MM.1S (cell line): ENCODE data around the gene LIPI.

ENCODE experiments used
- DNase-seq: peaks from one replicate; pipeline ENCODE4 v3.0.0-alpha.2; 2015
- H2AFZ ChIP-seq: fragments of 300-600 bp; sonication (generic); 2 replicates; pipeline ENCODE4 v1.6.0; 2016; ENCODE audit warnings: antibody characterized with exemption, low read length
- H3F3A ChIP-seq: fragments of 300-600 bp; sonication (generic); 2 replicates; pipeline ENCODE4 v1.6.1; 2016; ENCODE audit warnings: mild to moderate bottlenecking, antibody characterized with exemption, low read length, moderate library complexity, mixed read lengths; ENCODE audit not compliant: insufficient read depth
- H3K27ac ChIP-seq: fragments of 300-600 bp; sonication (generic); 2 replicates; pipeline ENCODE4 v1.5.1; 2016; ENCODE audit warnings: mild to moderate bottlenecking, low read length
- H3K27me3 ChIP-seq: fragments of 300-600 bp; sonication (generic); replicated peaks from 2 replicates; pipeline ENCODE4 v1.6.0; 2016; ENCODE audit warnings: low read length; ENCODE audit not compliant: insufficient read depth
- H3K36me3 ChIP-seq: fragments of 300-600 bp; sonication (generic); replicated peaks from 2 replicates; pipeline ENCODE4 v1.6.1; 2016; ENCODE audit warnings: mild to moderate bottlenecking, low read length, mixed read lengths; ENCODE audit not compliant: insufficient read depth
- H3K4me1 ChIP-seq: fragments of 300-600 bp; sonication (generic); 2 replicates; pipeline ENCODE4 v1.6.1; 2016; ENCODE audit warnings: low read length, mixed read lengths
- H3K4me2 ChIP-seq: fragments of 300-600 bp; sonication (generic); 2 replicates; pipeline ENCODE4 v1.6.0; 2016; ENCODE audit warnings: low read depth, low read length
- H3K4me3 ChIP-seq: fragments of 300-600 bp; sonication (generic); 2 replicates; pipeline ENCODE4 v1.5.1; 2016; ENCODE audit warnings: low read length, mixed read lengths
- H3K79me2 ChIP-seq: fragments of 300-600 bp; sonication (generic); 2 replicates; pipeline ENCODE4 v1.6.1; 2016; ENCODE audit warnings: mixed run types, low read length, mixed read lengths
- H3K9ac ChIP-seq: fragments of 300-600 bp; sonication (generic); 2 replicates; pipeline ENCODE4 v1.6.1; 2016; ENCODE audit warnings: low read length, mixed read lengths
- H3K9me2 ChIP-seq: fragments of 300-600 bp; sonication (generic); replicated peaks from 2 replicates; pipeline ENCODE4 v1.6.1; 2016; ENCODE audit warnings: mild to moderate bottlenecking, low read length, mixed read lengths; ENCODE audit not compliant: insufficient read depth
- H3K9me3 ChIP-seq: fragments of 300-600 bp; sonication (generic); replicated peaks from 2 replicates; pipeline ENCODE4 v1.6.1; 2016; ENCODE audit warnings: mild to moderate bottlenecking, low read length, mixed read lengths; ENCODE audit not compliant: insufficient read depth
- H4K20me1 ChIP-seq: fragments of 300-600 bp; sonication (generic); 2 replicates; pipeline ENCODE4 v1.6.1; 2016; ENCODE audit warnings: mild to moderate bottlenecking, low read length, moderate library complexity, mixed read lengths; ENCODE audit not compliant: insufficient read depth
- EZH2 ChIP-seq: fragments of 300-600 bp; sonication (generic); optimal IDR thresholded peaks from 2 replicates; pipeline ENCODE3; 2017; ENCODE audit warnings: low read depth, mild to moderate bottlenecking, antibody characterized with exemption, low read length, mixed read lengths
- EZH2phosphoT487 ChIP-seq: fragments of 300-600 bp; sonication (generic); IDR thresholded peaks from 2 replicates; pipeline ENCODE4 v1.6.1; 2018; ENCODE audit warnings: antibody characterized with exemption, low read length
- TF ChIP-seq, protein P1 (sequence below): fragments of 300-600 bp; sonication (generic); IDR thresholded peaks from 2 replicates; pipeline ENCODE4 v1.5.1; 2016; ENCODE audit warnings: antibody characterized with exemption, low read length, mixed read lengths

The LIPI gene

DNA sequence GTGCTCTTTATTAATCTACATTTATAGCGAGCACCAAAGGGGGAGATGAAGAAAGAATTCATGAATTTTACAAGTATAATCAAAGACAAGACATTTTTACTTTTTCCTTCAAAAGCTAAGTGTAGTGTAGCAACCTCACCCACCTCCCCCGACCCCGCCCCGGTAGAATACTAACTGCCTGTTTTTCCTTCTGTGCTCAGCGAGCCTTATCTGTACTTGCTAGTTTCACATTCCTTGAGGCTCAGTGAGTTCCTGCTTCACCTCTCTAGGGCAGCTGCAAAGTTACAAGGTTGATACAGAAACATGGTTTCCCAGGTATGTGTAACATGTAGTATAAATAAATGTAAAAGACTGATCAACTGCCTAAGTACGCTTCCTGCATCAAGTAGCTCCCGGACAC is 86.5 kb downstream of the LIPI start:
- Histone ChIP-seq H3K4me1 (no peaks in the 10 kb centered on the region), H3K9me2 (no peaks in the 10 kb centered on the region), H3K9me3 (no peaks in the 10 kb centered on the region), H2AFZ (no peak overlapping the region), H4K20me1 (no peaks in the 10 kb centered on the region), H3K27me3 (no peaks in the 10 kb centered on the region), H3K4me2 (no peak overlapping the region), H3K27ac (no peak overlapping the region), H3K9ac (no peak overlapping the region), H3F3A (no peaks in the 10 kb centered on the region), H3K79me2 (no peaks in the 10 kb centered on the region), H3K4me3 (no peak overlapping the region), H3K36me3 (no peaks in the 10 kb centered on the region)
- DNase-seq, result no peak
- TF ChIP-seq EZH2phosphoT487 (no peak), EZH2 (no peak)
- TF ChIP-seq, protein P1, sequence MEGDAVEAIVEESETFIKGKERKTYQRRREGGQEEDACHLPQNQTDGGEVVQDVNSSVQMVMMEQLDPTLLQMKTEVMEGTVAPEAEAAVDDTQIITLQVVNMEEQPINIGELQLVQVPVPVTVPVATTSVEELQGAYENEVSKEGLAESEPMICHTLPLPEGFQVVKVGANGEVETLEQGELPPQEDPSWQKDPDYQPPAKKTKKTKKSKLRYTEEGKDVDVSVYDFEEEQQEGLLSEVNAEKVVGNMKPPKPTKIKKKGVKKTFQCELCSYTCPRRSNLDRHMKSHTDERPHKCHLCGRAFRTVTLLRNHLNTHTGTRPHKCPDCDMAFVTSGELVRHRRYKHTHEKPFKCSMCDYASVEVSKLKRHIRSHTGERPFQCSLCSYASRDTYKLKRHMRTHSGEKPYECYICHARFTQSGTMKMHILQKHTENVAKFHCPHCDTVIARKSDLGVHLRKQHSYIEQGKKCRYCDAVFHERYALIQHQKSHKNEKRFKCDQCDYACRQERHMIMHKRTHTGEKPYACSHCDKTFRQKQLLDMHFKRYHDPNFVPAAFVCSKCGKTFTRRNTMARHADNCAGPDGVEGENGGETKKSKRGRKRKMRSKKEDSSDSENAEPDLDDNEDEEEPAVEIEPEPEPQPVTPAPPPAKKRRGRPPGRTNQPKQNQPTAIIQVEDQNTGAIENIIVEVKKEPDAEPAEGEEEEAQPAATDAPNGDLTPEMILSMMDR, result no peak

GRCh38 chr21:14121719-14122118 is 89.0 kb downstream of the LIPI start:
- Histone ChIP-seq H3K4me1 (no peaks in the 10 kb centered on the region), H3K36me3 (no peaks in the 10 kb centered on the region), H3K9me2 (no peaks in the 10 kb centered on the region), H3K4me2 (no peak overlapping the region), H3K79me2 (no peaks in the 10 kb centered on the region), H2AFZ (no peak overlapping the region), H3K27me3 (no peaks in the 10 kb centered on the region), H3K9ac (no peak overlapping the region), H4K20me1 (no peaks in the 10 kb centered on the region), H3K4me3 (no peak overlapping the region), H3F3A (no peaks in the 10 kb centered on the region), H3K9me3 (no peaks in the 10 kb centered on the region), H3K27ac (no peak overlapping the region)
- DNase-seq, result no peak
- TF ChIP-seq EZH2 (no peak), EZH2phosphoT487 (no peak)
- TF ChIP-seq, protein P1, result no peak

DNA sequence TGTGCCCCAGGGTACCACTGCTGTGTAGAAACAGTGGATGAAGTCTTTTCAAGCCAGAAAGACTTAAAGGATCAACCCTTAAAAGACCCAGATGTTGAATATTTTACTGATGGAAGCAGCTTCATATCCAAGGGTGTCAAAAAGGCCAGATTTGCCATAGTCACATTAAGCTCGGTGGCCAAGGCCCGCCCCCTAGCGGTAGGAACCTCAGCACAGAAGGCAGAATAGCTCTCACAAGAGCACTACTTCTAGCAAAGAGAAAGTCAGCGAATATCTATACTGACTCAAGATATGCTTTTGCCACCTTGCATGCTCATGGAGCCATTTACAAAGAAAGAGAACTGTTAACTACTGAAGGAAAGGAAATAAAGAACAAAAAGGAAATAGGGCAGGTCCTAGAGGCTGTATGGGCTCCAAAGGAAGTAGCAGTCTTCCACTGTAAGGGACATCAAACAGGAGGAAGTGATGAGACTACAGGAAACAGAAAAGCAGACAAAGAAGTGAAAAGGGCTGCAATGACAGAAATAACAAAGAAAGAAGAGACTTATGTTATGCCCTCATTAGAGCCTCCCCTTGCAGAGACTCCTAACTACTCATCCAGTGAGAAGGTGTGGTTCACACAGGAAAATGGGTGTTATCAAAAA is 90.5 kb downstream of the LIPI start:
- Histone ChIP-seq H3K27ac (no peak overlapping the region), H3K4me1 (no peaks in the 10 kb centered on the region), H2AFZ (no peak overlapping the region), H3K9ac (no peak overlapping the region), H4K20me1 (no peaks in the 10 kb centered on the region), H3K4me2 (no peak overlapping the region), H3K9me2 (no peaks in the 10 kb centered on the region), H3K79me2 (no peaks in the 10 kb centered on the region), H3F3A (no peaks in the 10 kb centered on the region), H3K27me3 (no peaks in the 10 kb centered on the region), H3K36me3 (no peaks in the 10 kb centered on the region), H3K4me3 (no peak overlapping the region), H3K9me3 (no peaks in the 10 kb centered on the region)
- TF ChIP-seq, protein P1, result peak; percentile 77
- no peak for TF ChIP-seq EZH2
- DNase-seq, result peak; percentile 58
